Breast epithelium (tissue), 3 donors: Measurements from ENCODE around the gene RGS18.

Experiments
- CTCF ChIP-seq, 3 donors: fragments of 450-650 bp; IDR thresholded peaks; one replicate each; pipeline ENCODE4 v1.5.1; 2016 to 2017; ENCODE audit warnings: antibody characterized with exemption in 3 of 3, mild to moderate bottlenecking in 3 of 3, moderate library complexity in 3 of 3
- POLR2A ChIP-seq: fragments of 450-650 bp; IDR thresholded peaks from one replicate; pipeline ENCODE4 v1.6.1; 2016; ENCODE audit warnings: antibody characterized with exemption, mild to moderate bottlenecking, moderate library complexity
- POLR2AphosphoS5 ChIP-seq, 3 donors: sonication (generic); formaldehyde crosslinking; IDR thresholded peaks; one replicate each; pipeline ENCODE4 v1.6.1; 2017; ENCODE audit warnings: antibody characterized with exemption in 3 of 3

DNA sequence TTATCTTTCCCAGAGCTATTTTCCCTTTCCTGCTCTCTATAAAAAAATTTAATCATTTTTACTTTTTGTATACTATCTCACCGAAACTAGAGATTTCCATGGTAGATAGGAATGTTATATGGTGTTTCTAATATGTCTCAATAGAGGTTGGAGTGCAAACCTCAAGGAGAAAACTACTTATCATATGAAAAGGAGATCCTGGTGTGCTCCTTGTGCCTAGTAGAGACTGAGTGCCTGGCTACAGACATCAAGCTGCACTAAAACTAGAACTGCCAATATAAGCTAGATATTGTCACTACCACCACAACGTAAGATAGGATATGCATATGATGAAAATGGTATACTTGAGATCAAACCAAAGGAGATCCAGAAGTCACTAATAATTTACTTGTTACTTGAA lies 67.0 kb downstream of the RGS18 start:
- TF ChIP-seq CTCF (IDR thresholded peaks at IDR 0.05) (no peak), POLR2A (no peak), POLR2AphosphoS5 (IDR thresholded peaks at IDR 0.05) (no peak)
